22Rv1 (cell line): ENCODE results near the gene RHOBTB3.
A peak's percentile ranks its signal among the peaks of the same experiment; 100 is the strongest.

Experiments used
- H3K27ac ChIP-seq: fragments of 450-650 bp; 2 replicates; pipeline ENCODE4 v1.5.1; 2017
- ZFX ChIP-seq: fragments of 450-650 bp; IDR thresholded peaks from 2 replicates; pipeline ENCODE4 v1.6.1; 2017; ENCODE audit warnings: antibody characterized with exemption, borderline replicate concordance
- TF ChIP-seq, protein P1 (sequence below): fragments of 450-650 bp; IDR thresholded peaks from 2 replicates; pipeline ENCODE4 v1.5.1; 2017; ENCODE audit warnings: mild to moderate bottlenecking

RHOBTB3 gene

DNA sequence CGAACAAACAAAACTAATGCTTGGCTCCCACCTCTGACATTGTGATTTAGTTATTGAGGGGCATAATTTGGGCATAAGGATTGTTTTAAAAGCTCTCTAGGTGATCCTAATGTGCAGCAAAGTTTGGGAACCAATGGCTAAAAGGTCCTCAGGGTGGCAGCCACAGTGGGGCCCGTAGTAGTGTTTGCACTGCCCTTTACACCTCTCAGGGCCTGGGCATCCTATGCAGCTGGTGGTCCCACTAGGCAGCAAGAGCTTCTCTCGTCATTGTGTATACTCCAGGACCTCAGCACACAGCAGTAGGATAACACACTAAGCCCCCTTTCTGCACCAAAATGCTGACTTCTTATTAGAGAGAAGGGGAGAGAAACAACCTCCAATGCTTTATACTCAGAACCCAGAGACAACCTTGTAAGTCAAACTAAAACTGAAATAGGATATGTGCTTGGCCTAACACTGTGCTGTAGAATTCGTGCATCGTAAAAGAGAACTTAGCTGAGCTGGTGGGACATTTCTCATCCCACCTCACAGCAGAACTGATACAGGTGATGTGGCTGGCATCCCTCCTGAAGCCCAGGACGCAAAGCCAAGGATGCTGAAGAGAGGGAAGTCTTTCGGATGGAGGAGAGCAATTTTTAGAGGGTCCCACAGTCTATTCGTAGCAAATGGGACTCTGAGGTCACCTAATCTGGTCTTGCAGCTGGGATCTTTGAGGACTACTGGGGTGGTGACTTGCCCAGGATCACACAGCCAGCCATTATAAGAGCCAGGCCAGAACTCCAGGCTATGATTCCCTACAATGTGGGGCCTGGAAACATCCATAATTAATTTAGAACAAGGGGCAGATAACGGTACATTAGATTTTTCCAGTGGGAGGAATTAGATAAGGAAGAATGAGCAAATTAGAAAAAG lies 90.2 kb downstream of the RHOBTB3 start:
- TF ChIP-seq, protein P1, sequence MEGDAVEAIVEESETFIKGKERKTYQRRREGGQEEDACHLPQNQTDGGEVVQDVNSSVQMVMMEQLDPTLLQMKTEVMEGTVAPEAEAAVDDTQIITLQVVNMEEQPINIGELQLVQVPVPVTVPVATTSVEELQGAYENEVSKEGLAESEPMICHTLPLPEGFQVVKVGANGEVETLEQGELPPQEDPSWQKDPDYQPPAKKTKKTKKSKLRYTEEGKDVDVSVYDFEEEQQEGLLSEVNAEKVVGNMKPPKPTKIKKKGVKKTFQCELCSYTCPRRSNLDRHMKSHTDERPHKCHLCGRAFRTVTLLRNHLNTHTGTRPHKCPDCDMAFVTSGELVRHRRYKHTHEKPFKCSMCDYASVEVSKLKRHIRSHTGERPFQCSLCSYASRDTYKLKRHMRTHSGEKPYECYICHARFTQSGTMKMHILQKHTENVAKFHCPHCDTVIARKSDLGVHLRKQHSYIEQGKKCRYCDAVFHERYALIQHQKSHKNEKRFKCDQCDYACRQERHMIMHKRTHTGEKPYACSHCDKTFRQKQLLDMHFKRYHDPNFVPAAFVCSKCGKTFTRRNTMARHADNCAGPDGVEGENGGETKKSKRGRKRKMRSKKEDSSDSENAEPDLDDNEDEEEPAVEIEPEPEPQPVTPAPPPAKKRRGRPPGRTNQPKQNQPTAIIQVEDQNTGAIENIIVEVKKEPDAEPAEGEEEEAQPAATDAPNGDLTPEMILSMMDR: no peak
- TF ChIP-seq ZFX: no peak
- no peak overlapping the region for H3K27ac ChIP-seq

DNA sequence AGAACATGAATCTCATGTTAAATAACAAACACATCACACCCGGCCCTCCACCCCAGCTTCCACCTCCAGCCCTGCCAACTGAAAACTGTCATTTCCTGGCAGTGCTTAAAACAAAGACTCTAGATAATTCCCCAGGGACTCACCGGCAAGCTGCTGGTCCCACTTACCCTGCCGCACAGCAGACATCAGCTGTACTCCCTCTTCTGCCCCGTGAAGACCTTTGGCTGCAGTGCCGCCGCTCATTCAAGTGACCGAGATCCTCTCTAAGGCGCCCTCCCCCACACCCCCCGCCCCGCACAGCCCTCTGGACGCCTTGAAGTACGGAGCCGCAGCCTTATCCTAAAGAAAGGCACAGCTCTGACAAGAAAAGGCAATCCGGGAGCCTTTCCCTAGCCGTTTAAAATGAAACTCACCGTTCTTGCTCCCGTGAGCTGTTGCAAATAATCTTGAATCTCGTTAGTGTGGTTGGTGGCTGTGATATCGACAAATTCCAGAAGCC lies 91.0 kb downstream of the RHOBTB3 start:
- no peak for TF ChIP-seq ZFX
- TF ChIP-seq, protein P1: no peak
- H3K27ac ChIP-seq: peak overlapping the region; percentile 26; the same call in 1 of the 2 replicates

DNA sequence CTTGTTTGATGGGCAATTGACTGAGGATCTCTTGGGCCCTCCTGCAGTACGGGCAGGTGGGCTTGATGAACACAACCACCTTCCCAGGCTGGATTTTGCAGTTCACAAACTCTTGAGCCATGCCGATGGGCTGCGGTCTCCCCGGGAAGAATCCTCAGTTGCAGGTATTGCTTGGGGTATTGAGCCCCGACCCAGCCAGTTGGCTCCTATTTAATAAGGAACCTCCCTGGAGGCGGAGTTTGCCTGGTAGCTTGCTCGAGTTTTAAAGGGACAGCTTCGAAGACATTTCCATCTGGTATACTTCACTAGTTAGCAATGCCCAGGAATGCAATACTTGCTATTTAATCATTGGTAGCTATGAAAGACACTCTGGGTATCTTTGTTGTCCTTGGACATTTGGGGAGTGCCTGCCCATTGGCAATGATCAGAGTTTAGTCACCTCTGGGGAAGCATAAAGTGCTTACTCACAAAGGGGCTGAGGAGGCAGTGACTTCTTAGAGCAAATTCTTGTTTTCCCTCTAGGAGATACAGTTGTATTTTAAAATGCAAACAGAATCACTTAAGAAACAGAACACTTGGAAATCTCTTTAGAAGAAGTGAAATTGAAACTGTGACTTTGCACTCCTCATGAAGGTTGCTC lies 91.5 kb downstream of the RHOBTB3 start, which contains the start of gene GLRX:
GLRX (minus strand) TSS at position 185 of the 640 bp plus-strand sequence; CDS start at position 121, 64 bp downstream.
- H3K27ac ChIP-seq: peak within 1 kb of the TSS; percentile 26; the same call in 1 of the 2 replicates
- TF ChIP-seq, protein P1: no peak
- no peak for TF ChIP-seq ZFX

- peak overlapping the region; percentile 26; the same call in 1 of the 2 replicates for H3K27ac ChIP-seq
- TF ChIP-seq, protein P1: no peak
- no peak for TF ChIP-seq ZFX
These were observed 92.1 kb downstream of the RHOBTB3 start for GRCh38 chr5:95823218-95823737.

DNA sequence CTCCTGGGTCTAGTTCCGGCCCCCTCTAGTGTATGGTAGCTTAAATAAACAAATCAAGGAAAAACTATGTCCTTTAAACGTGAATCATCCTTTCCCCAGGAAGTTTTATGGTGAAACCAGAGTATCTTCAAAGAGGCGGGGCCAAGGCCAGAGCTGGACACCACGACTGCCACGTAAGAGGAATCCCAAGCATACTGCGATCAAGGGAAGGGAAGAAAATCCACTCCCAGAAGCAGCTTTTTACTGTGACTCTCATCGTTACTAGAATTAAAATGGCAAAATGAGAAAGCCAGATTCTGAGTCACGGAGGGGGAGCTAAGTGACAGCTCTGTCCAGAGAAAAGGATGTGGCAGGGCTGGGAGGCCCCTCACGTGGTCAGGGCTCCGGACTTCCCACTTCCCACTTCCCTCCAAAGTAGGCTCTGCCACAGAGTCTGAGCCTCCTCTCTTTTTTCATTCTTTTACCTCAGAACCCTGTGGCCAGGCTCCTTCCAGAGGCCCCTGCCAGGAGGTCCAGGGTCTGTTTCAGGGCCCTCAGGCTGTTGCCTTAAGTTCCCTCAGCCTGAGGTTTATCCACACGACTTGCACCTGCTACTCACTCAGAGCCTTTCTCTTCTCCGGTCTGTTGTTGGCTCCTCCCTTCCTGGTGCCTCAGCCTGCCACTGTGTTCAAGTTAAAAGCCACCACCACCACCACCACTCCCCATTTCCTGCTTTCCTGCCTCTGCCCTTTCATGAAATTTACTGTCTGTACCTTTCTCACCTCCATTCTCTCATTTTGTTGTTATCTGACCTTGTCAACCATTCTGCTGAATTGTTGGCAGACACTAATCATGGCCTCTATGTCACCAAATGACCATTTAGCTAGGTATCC lies 92.8 kb downstream of the RHOBTB3 start:
- TF ChIP-seq, protein P1: no peak
- TF ChIP-seq ZFX: no peak
- no peak overlapping the region for H3K27ac ChIP-seq

DNA sequence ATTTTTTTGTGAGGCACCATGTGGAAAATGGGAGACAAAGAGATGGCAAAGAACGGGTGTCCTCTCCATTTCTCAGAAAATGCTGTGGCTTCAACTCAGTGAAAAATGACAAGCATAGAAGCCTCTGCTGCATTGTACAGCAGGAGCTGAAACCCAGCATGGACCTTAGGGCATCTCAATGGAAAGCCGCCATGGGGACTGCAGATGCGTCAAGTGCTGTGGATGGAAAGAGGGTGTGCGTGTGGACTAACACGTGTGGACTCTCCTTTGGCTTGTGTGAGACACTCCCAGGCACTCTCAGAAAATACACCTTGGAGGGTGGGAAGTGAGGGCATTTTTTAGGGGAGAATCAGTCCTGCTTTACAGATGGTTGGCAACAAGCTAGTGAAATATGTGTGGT lies 93.6 kb downstream of the RHOBTB3 start:
- no peak overlapping the region for H3K27ac ChIP-seq
- TF ChIP-seq, protein P1: no peak
- TF ChIP-seq ZFX: no peak
